Activated CD8-positive, alpha-beta memory T cell treated with anti-CD3 and anti-CD28 coated beads, Interleukin-2, amount 50 U/mL, for 4 hours (primary cell): ENCODE data around the gene PLEKHA4.
"Not testable (repeated sequence)": the region's sequence is repeated elsewhere in the genome, so short reads cannot be mapped to it uniquely, and the experiment has no call there.

ENCODE experiments used
- DNase-seq: peaks from one replicate; pipeline ENCODE4 v3.0.0-alpha.2; 2020

Gene PLEKHA4

DNA sequence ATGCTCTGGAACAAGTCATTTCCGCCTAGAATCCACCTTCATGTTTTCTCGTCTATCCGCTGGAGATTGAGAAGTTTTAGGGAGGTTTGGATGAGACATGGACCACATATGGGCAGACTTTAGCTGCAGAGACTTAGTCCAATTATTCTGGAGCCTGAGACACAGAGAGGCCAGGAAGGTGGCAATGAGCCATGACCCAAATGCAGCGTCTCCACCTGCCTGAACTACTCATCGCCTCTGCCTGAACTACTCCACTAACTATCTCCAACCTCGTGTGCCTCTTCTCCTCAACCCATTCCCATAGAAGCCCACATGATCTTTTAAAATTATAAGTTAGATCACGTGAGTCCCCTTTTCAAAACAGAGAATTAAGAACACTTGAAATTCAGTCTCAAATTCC is 5.6 kb downstream of the PLEKHA4 start:
- DNase-seq = no peak

DNA sequence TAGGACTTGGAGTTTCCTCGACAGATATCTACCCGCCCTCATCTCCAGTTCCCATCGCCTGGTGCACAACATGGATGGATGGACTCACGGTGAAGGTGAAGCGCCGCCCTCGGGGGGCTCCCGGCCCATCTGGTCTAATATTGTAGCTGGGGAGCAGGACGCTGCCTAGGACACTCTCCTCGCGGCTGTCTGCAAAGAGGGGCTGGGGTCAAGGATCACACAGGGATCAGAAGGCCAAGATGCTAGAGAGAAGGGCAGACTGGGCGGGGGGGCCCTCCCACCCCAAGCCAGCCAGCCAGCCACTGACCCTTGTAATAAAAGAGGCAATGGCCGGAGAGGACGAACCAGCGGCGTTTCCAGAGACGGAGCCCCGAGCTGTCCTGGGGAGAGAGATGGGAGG is 7.1 kb downstream of the PLEKHA4 start:
- DNase-seq = no peak

DNA sequence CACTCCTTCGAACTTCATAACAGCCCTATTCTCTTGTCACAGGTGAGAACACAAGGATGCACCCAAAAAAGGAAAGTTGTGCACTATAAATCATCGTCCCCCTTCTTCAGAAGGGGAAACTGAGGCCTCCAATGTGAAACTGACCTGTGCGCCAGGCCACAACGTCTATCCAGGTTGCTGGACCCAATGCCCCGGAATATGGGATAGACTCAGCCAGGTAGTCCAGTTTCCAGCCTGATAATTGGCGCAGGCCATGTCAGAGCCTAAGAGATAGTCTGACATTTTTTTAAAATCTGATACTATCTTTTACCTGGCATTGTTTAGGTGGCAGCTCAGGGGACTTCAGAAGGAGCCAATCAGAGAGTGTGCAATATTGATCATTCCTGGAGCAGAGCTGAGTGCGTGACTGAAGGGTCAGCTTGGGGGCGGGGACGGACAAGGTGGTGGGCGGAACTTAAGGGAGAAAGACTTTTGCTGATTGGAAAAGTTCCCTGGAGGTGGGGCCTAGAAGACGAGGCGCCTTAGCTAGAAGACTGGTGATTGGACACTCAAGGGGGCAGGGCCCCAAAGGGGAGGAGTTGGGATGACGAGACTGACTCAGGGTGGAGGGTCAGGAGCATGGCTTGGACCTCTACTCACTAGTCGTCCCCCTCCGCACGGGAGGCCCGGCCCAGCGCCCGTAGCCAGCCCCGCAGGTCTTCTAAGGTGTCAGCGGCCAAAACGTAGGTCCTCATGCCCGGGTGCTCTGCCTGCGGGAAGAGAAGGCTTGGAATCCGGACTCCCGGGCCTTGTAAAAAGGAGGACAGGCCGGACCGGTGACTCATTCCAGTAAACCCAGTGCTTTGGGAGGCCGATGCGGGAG is 8.5 kb downstream of the PLEKHA4 start:
- DNase-seq = no peak

DNA sequence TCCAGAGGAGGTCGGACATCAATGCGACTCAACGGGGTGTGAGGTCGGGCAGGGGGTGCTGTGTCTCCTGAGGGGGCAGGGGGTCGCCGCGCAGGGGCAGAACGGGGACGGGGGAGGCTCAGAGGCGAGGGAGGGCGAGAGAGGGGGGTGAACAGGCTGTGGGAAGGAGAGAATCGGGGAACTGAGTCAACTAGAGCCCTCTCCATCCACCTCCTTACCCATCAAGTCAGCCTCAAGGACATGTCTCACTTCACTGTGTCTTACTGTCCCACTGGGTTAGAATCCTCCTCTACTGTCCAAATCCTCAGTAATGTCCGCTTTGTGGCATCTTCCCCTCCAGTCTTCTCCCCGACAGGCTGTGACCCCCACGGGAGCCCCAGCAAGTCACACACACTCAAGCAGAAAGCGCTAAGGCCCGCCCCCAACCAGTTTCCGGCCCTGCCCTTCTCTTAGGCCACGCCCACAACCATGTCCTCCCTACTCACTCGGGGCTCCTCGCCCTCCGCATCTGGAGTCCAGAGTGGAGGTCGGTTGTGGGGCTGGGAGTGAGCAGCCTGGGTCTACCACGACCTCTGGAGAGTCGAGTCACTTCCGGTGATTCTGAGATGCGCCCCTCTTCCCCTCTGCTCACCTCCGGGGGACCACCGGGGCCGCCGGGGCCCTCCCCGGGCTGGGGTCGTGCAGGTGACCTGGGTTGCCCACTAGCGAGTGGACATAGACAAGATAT is 9.3 kb downstream of the PLEKHA4 start:
- DNase-seq = peak; percentile 78

DNA sequence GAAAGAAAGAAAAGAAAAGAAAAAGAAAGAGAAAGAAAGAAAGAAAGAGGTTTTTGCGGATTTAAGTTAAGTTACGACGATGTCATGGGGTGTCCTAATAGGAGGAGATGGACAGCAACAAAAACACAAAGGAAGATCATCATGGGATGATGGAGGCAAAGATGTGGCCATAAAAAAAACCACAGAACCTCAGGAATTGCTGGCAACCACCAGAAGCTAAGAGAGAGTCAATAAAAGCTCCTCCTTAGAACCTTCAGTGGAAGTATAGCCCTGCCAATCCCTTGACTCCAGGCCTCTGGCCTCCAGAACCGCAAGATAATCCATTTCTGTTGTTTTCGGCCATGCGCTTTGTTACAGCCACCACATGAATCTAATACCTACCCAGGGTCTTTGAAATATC is 11.5 kb downstream of the PLEKHA4 start:
- DNase-seq = no peak

DNA sequence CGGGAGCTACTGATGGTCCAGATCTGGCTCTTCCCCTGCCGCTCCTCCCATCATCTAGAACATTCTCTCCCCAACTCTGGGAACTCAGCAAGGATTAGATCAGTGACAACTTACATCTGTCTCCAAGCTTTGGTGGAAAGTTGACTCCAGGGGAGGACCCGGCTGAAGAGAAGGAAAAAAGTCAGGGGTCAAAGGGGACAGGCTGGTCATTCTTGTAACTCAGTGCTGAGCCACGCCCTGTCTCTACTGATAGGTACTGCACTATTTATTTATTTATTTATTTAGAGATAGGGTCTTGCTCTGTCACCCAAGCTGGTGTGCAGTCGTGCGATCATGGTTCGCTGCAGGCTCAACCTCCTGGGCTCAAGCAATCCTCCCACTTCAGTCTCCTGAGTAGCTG is 14.3 kb downstream of the PLEKHA4 start:
- DNase-seq = no peak

GRCh38 chr19:48853483-48853882 is 14.9 kb downstream of the PLEKHA4 start:
- no peak for DNase-seq

DNA sequence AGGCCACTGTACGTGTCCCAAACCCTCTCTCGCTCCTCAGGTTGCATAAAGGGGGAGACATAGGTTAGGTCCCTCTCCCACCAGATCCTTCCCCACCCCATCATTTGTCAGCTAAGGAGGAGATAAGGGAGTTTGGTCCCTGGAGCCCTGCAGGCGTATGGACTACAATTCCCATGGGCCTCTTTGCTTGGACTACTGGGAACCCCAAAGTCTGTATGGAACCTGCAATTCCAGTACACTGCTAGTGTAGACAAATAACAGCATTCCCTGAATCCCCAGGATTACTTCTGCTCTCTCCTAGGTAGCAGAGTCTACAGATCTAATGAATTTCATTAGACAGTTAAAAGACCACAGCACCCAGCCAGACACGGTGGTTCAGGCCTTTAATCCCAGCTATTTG is 16.1 kb downstream of the PLEKHA4 start:
- no peak for DNase-seq

DNA sequence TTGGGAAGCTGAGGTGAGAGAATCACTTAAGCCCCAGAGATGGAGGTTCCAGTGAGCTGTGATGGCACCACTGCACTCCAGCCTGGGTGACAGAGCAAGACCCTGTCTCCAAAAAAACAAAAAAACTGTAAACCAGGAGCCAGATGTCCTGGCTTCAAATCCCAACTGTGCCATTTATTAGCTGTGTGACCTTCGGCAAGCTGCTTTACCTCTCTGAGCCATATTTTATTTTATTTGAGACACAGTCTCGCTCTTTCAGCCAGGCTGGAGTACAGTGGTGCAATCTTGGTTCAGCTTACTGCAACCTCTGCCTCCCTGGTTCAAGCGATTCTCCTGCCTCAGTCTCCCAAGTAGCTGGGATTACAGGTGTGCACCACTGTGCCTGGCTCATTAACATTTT is 21.8 kb downstream of the PLEKHA4 start:
- DNase-seq = not testable (repeated sequence)

DNA sequence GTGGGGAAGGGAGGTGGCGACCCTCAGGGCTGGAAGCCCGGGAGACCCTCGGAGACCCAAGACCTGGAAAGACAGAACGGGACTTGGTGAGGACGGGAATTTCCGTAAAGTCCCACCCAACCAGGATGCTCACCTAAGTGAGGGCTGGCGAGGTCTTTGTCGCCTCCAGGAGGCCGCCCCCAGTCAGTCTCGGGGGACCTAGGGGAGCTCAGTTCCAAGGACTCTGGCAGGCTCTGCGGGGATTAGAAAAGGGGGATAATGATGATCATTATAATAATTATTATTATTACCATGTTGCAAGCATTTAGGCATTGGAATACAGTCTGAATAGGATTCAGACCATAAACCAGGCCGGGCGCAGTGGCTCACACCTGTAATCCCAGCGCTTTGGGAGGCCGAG is 23.0 kb downstream of the PLEKHA4 start:
- DNase-seq = no peak

DNA sequence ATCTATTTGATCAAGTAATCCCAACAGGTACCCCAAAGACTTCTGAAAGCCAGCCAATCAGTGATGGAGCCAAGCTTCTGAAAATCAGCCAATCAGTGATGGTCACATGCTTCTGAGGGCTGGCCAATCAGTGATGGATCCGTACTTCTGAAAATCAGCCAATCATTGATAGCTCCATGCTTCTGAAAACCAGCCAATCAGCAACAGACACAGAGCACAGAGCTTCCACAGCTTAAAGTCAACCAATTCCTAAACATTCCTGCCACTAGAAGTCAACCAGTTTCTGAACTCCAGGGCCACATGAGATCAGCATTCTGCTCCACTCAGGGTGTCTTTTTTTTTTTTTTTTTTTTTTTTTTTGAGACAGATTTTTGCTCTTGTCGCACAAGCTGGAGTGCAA is 23.9 kb downstream of the PLEKHA4 start:
- no peak for DNase-seq

- peak; percentile 48 for DNase-seq
Measured at GRCh38 chr19:48842789-48843162, 25.6 kb downstream of the PLEKHA4 start.

- no peak for DNase-seq
Measured at GRCh38 chr19:48841571-48841970, 26.8 kb downstream of the PLEKHA4 start.

DNA sequence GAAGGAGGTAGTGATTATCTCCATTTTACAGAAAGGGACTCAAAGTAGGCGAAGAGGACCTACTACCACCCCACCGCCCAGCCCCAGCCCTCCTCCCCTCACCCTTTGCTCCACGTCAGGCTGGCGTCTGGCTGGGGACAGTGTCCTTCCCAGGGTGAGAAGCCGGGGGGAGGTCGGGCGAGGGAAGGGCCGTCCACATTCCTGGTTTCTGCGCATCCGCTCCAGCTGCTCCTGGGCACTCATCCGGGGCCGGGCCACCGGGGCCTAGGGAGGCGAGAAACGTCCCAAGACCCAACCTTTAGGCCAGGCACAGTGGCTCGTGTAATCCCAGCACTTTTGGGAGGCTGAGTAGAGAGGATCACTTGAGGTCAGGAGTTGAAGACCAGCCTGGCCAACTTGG is 27.4 kb downstream of the PLEKHA4 start:
- DNase-seq = no peak

DNA sequence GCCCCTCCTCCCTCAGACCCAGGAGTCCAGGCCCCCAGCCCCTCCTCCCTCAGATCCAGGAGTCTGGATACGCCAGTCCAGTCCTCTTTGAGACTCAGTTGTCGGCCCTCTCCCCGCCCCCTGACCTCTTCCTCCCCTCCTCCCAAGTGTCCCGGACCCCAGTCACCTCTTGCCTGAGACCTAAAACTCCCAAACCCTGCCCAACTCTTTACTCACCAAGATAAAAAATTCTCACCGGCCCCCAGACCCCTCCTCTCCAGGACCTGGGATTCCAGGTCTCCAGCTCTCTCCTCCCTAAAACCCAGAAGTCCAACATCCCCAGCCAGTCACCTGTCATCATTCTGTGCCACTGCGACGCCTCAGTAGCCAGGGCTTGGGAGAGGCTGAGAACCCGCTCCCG is 30.7 kb downstream of the PLEKHA4 start:
- no peak for DNase-seq

DNA sequence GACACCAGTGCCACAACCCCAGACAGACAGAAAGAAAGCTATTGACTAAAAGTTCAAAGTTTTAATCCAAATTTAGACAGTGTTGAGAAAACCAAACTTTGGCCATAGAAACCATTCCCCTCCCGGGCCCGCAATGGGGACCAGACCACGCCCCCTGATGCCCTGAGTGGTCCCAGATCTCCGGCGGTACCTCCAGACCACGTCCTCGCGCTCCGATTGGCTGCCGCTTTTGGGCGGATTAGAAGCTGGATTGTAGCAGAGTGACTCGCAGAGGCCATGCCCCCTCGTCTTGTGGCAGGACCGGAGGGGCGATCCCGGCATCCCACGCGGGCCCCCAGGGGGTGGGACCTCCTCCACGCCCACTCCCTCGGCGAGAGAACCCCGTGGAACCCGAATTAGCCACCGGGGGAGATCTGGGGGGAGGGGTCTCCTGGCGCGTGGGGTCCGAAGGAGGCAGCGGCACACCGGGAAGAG is 31.3 kb downstream of the PLEKHA4 start:
- peak; percentile 77 for DNase-seq

GRCh38 chr19:48836089-48837017 is 32.1 kb downstream of the PLEKHA4 start, which contains the start of gene HSD17B14:
TSS of gene HSD17B14 (minus strand) at chr19:48836491. CDS start at chr19:48836411, 80 bp downstream.
- DNase-seq = no peak

DNA sequence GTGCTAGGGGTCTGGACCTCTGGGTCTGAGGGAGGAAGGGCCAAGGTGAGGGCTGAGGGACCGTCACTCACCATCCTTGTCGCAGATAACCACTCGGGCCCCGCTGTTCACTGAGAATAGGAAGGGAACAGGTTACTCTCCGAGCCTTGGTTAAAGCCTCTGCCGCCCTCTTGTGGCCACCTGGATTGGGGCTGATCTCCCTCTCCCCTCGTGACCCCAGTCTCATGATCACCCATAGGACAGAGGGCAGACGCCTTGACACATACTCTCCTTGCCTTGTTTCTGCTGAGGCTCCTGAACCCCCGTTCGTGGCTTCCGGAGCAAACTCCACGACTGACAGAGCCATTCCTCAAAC is 32.7 kb downstream of the PLEKHA4 start:
- peak; percentile 94 for DNase-seq

GRCh38 chr19:48833977-48834376 is 34.4 kb downstream of the PLEKHA4 start:
- no peak for DNase-seq

DNA sequence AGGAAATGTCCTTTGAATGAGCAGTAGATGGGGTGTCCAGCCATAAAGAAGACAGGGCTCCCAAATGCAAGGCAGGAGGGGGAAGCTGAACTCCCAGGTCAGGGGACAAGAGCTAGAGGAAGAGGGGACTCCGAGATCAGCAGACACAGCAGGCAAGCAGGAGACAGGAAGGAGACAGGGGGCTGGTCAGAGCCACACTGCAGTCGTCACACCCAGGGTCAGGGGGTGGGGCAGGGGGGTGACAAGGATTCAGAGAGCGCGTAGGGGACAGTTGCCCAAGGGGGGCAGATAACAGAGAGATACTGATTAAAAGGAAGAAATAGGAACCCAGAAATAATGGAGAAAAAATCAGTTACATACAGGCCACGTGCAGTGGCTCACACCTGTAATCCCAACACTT is 35.4 kb downstream of the PLEKHA4 start:
- no peak for DNase-seq

DNA sequence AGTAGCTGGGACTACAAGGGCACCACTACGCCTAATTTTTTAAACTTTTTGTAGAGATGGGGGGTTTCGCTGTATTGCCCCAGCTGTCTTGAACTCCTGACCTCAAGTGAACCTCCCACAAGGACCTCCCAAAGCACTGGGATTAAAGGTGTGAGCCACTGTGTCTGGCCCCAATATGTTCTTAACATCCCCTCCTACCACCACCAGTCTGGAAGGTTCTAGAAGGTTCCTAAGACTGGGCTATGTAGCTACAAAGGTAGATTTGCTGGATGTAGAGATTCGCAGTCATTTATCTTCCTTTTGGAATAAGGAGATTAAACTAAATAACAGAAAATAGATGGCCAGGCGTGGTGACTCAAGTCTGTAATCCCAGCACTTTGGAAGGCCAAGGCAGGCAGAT is 37.5 kb downstream of the PLEKHA4 start:
- no peak for DNase-seq

- no peak for DNase-seq
Measured at GRCh38 chr19:48830088-48830487, 38.3 kb downstream of the PLEKHA4 start.

- DNase-seq = no peak
Measured at GRCh38 chr19:48826606-48827020, 41.8 kb downstream of the PLEKHA4 start.
